ENCODE measurements around the gene AGAP1. TPM values are rescaled to one million over a fixed set of nuclear protein-coding genes. Genes with fewer than 3 reads are reported as not detected.

AGAP1 gene
- total RNA-seq, 3 donors from 2014 or later, result 1.9 to 2.6 (median 2.1) TPM

DNA sequence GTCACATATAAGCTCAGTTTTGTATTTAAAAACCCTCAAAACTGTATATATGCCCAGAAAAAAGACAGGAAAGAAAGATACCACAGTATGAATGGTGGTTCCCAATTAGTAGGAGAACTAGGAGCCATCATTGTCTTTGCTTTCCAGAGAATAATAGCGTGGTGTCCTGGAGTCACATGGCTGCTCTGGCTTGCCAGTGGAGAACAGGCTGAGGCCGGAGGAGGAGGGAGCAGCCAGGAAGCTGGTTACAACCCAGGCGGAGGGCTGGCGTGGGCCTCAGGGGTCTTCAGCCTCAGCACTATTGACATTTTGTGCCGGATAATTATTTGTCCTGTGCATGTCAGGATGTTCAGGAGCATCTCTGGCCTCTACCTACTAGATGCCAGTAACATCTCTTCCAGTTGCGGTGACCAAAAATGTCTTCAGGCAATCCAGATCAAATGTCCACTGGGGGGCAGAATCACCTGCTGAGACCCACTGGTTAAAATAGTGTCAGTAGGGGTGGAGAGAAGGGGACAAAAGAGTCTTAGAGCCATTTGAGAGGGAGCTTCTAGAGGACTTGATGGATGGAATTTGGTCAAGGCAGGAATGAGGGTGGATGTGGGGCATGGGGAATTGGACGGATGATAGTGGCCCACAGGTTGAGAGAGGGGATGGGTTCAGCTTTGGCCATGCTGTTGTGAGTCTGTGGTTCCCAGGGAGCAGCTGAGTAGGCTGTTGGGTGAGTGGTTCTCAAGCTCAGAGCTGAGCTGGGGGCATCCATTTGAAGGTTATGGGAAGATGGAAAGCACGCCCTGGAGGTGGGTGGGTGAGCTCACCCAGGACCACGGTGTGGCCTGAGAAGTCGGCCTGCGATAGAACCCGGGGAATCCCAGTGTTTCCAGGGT is 144.9 kb downstream of the AGAP1 start:
- Mint-ChIP-seq H3K36me3 (ENCODE audit: insufficient read depth) (no peaks in the 10 kb centered on the region), H3K4me3 (no peak overlapping the region), H3K4me1 (ENCODE audit: low read depth) (no peaks in the 10 kb centered on the region), H3K27me3 (ENCODE audit: low read depth) (peaks cover 16% of the 10 kb centered on the region), H3K9me3 (no peaks in the 10 kb centered on the region)
- ATAC-seq (no peak), DNase-seq (no peak)

DNA sequence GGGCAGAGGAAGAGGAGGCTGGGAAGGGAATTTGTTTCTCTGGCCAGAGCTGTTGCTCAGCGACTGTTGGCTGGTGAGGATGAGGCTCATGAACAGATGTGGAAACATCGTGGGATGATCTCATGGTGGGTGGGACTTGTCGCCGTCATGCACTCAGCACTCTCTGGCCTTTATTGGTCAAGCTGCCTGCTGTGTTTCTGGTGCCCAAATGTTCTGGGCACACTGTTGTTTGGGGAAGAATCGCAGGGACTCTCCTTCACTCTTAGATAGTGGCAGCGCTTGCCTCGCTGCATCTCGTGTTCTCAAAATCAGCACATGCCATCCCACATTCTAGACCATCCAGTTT is 145.6 kb downstream of the AGAP1 start:
- Mint-ChIP-seq H3K36me3 (ENCODE audit: insufficient read depth) (no peaks in the 10 kb centered on the region), H3K4me1 (ENCODE audit: low read depth) (no peaks in the 10 kb centered on the region), H3K27me3 (ENCODE audit: low read depth) (peaks cover 19% of the 10 kb centered on the region), H3K9me3 (no peaks in the 10 kb centered on the region), H3K4me3 (no peak overlapping the region)
- ATAC-seq (no peak), DNase-seq (no peak)

DNA sequence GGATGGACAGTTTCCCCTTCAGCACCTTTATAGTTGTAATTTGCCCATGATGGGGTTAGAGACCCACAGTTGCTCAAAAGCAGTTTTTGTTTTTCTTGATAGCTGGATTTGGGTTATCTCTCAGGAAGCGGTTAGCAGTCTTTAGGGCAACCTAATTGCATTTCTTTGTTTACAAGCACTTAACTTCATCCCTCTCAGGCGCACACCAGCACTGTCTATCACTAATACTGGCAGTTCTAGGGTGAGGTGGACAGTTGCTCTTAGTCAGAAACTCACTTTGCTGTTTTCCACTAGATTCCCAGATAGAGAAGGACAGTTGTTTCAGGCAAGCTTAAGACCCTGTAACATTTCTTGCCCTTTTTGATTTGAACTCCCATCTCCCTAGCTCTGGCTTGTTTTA is 146.0 kb downstream of the AGAP1 start:
- H3K27me3 Mint-ChIP-seq (ENCODE audit: low read depth), result peaks cover 22% of the 10 kb centered on the region
- no peak overlapping the region for H3K4me3 Mint-ChIP-seq
- ATAC-seq, result no peak
- no peaks in the 10 kb centered on the region for H3K9me3 Mint-ChIP-seq
- H3K36me3 Mint-ChIP-seq (ENCODE audit: insufficient read depth), result no peaks in the 10 kb centered on the region
- DNase-seq, result no peak
- H3K4me1 Mint-ChIP-seq (ENCODE audit: low read depth), result no peaks in the 10 kb centered on the region

DNA sequence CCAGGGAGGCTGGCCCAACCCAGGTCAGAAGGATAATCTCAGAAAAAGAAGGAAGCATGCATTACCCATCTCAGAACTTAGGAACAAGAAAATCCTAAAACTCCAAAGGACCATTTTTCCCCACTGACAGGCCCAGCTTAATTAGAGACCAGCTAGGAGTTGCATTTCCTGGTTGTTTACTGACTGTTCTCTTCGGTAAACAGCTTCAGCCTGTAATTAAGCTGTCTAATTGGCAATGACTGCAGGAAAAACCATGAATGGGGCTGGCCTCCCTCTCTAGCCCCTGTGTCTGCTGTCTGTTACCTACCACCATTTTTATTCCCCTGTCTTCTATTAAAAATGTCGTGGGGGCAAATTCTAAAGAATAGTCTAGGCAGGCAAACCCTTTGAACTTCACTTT is 146.5 kb downstream of the AGAP1 start:
- H3K27me3 Mint-ChIP-seq (ENCODE audit: low read depth), result peaks cover 18% of the 10 kb centered on the region
- no peak overlapping the region for H3K4me3 Mint-ChIP-seq
- H3K36me3 Mint-ChIP-seq (ENCODE audit: insufficient read depth), result no peaks in the 10 kb centered on the region

DNA sequence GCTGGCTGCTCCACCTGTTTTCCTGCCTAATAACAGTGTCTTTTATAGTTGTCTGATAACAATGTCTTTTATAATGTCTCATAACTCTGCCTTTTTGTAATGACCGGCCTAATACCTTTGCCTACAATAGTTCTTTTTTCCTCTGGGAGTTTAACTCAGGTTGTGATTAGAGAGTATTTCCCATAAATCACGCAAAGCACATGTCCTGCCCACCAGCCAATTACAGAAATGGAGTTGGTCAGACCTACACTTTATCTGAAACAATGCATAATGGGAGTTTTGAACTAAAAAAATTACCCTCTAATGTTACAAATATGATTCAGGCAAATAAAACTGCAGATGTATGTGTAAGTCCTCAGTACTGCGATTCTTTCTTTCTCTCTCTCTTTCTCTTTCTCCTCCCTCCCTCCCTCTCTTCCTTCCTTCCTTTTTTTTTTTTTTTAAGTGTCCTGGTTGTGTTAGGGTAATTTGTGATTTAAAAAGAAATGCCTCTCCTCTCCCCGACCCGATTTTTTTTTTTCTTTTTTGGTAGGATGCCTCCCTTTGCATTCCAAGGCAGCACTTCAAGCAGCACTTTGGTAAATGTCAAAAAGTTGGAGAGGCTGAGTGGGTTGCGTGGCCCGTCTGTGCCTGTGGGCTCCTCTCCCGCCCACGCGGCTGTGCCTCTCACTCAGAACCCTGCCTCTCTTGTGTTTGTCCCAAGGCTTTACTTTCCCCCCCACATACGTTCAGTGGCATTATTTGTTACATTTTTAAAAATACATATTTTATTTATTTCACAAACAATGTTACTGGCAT is 147.3 kb downstream of the AGAP1 start:
- DNase-seq (no peak), ATAC-seq (no peak)
- Mint-ChIP-seq H3K4me3 (no peak overlapping the region), H3K27me3 (ENCODE audit: low read depth) (peaks cover 18% of the 10 kb centered on the region), H3K36me3 (ENCODE audit: insufficient read depth) (no peaks in the 10 kb centered on the region), H3K9me3 (no peaks in the 10 kb centered on the region), H3K4me1 (ENCODE audit: low read depth) (no peaks in the 10 kb centered on the region)

More for the DNA sequence above, 146.5 kb downstream of the AGAP1 start:
- Mint-ChIP-seq H3K9me3 (no peaks in the 10 kb centered on the region), H3K4me1 (ENCODE audit: low read depth) (no peaks in the 10 kb centered on the region)
- no peak for ATAC-seq
- no peak for DNase-seq

DNA sequence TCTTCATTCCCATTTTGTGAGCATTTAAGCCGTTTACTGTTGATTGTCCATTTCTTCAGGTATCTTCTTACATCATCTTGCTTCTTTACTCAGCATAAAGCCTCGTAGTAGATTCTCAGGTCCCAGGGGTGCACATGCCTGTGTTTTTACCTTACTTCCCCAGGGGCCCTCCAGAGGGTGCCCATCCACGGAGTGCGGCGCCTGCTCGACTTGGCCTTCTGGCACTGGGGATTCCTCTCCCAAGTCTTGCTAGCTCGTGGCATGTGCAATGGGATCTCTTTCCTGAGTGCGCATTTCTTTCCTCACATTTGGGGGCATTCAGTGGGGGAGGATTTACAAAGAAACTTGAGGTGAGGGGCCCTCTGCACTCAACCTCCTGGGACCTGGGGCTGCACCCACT is 148.1 kb downstream of the AGAP1 start:
- no peaks in the 10 kb centered on the region for H3K4me1 Mint-ChIP-seq (ENCODE audit: low read depth)
- no peaks in the 10 kb centered on the region for H3K36me3 Mint-ChIP-seq (ENCODE audit: insufficient read depth)
- DNase-seq (no peak), ATAC-seq (no peak)
- peaks cover 18% of the 10 kb centered on the region for H3K27me3 Mint-ChIP-seq (ENCODE audit: low read depth)
- no peak overlapping the region for H3K4me3 Mint-ChIP-seq
- H3K9me3 Mint-ChIP-seq, result no peaks in the 10 kb centered on the region

DNA sequence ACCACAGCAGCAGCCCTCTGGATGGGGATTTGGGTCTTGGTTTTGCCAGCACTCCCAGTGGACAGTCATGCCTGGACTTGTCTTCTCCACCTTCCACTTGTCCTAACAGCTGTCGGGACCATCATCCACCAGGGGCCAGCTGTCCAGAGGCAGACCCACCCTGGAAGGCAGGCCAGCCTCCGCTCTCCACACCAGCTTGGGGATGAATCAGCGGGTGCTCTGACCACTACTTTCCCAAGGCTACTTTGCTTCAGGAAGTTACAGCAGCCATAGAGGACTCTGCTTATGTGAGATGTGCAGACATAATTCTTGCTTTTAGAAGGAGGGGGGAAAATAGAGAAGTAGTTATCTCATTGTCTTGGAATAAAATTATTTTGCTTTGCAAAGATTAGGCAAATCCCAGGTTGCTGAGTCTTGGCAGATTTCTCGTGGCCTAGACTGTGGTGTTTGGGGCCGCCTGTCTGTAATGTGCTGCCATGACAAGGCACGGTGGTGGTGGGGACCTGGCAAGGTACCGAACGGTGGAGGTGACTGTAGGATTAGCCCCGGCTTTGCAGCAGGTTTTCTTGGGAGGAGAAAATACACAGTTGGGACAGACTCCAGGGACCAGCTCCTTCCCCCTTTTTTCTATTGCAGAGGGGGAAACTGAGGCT is 148.7 kb downstream of the AGAP1 start:
- Mint-ChIP-seq H3K4me1 (ENCODE audit: low read depth) (no peaks in the 10 kb centered on the region), H3K36me3 (ENCODE audit: insufficient read depth) (no peaks in the 10 kb centered on the region), H3K27me3 (ENCODE audit: low read depth) (peaks cover 22% of the 10 kb centered on the region), H3K4me3 (no peak overlapping the region), H3K9me3 (no peaks in the 10 kb centered on the region)
- ATAC-seq (no peak), DNase-seq (no peak)

DNA sequence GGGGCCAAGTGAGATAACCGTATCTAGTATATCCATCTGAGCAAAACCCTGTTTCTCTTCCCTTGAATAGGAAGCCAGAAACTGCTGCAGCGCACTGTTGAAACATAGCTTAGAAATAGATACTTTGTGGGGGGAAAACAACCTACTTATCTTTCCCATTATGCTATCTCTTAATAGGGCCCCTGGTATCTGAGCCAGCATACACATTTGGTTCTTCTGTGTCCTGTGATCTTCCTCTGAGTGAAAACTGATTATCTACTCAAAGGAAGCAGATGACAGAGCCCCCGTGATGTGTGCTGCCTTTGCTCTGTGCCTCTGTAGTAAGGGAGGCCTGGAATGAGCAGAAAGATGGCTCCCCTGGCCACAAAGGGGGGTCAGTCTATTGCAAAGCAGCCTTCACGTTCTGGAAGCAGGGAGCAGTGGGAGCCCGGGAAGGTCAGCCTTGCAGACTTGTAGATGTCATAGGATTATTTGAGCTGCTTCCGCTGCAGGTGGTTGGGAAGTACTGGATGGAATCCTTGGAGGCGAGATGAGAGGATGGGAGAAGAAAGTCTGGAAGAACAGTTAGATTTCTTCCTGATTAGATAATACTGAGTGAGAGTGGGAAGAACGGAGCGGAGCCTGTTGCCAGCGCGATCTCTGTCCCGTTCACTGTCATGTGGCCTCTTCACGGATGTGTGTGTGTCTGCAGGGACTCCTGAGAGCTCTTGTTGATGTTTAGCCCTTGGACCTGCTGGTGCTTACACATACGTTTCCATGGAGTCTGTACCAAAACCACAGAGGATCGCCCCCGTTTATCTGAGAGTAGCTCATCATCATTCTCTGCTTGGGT is 150.1 kb downstream of the AGAP1 start:
- H3K4me1 Mint-ChIP-seq (ENCODE audit: low read depth), result no peaks in the 10 kb centered on the region

DNA sequence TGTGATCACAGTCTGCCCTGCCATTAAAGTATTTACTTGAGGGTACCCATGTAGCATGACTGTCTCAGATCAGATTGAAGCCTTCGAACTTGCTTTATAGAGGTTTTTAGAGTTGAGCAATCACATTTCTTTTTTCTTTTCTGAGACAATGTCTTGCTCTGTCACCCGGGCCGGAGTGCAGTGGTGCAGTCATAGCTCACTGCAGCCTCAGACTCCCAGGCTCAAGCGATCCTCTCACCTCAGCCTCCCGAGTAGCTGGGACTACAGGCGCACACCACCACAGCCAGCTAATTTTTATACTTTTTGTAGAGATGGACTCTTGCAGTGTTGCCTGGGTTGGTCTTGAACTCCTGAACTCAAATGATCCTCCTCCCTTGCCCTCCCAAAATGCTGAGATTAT is 153.4 kb downstream of the AGAP1 start:
- DNase-seq, result no peak
- H3K27me3 Mint-ChIP-seq (ENCODE audit: low read depth), result peaks cover 22% of the 10 kb centered on the region
- H3K4me3 Mint-ChIP-seq, result no peak overlapping the region
- no peaks in the 10 kb centered on the region for H3K4me1 Mint-ChIP-seq (ENCODE audit: low read depth)
- H3K36me3 Mint-ChIP-seq (ENCODE audit: insufficient read depth), result no peaks in the 10 kb centered on the region
- H3K9me3 Mint-ChIP-seq, result no peaks in the 10 kb centered on the region
- ATAC-seq, result no peak

More for the DNA sequence above, 150.1 kb downstream of the AGAP1 start:
- Mint-ChIP-seq H3K27me3 (ENCODE audit: low read depth) (peaks cover 24% of the 10 kb centered on the region), H3K9me3 (no peaks in the 10 kb centered on the region), H3K36me3 (ENCODE audit: insufficient read depth) (no peaks in the 10 kb centered on the region), H3K4me3 (no peak overlapping the region)
- no peak for ATAC-seq
- DNase-seq, result no peak

DNA sequence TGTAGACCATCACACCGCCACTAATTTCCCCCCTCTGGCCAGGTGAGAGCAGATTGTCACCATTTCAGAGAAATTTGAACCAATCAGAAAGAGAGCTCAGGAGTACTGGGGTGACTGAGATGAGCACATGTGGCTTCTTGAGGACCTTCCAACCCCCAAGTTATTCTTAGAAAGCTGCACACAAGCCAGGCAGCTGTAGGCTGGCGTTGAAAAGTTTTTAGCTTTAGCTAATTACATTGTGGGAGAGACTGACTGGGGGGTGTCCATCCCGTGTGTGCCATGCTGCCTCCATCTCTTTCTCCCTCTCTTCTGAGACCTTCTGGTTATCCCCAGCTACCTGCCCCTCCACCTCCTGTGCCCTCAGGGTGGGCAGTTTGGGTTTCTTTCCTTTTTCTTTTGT is 154.0 kb downstream of the AGAP1 start:
- Mint-ChIP-seq H3K36me3 (ENCODE audit: insufficient read depth) (no peaks in the 10 kb centered on the region), H3K4me1 (ENCODE audit: low read depth) (no peaks in the 10 kb centered on the region), H3K4me3 (no peak overlapping the region), H3K9me3 (no peaks in the 10 kb centered on the region), H3K27me3 (ENCODE audit: low read depth) (peaks cover 16% of the 10 kb centered on the region)
- no peak for DNase-seq
- ATAC-seq, result no peak

DNA sequence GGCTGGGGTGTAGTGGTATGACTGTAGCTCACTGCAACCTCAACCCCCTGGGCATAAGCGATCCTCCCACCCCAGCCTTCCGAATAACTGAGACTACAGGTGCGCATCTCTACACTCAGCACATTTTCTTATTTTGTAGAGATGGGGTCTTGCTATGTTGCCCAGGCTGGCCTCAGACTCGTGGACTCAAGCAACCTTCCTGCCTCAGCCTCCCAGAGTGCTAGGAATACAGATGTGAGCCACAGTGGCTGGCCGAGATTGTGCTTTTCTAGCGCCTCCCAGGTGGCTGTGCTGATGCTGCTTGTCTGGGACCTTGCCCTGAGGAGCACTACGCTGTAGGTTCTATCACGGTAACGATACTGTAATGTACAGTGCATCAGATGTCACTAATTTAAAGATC is 155.6 kb downstream of the AGAP1 start:
- ATAC-seq, result no peak
- Mint-ChIP-seq H3K4me1 (ENCODE audit: low read depth) (no peaks in the 10 kb centered on the region), H3K36me3 (ENCODE audit: insufficient read depth) (no peaks in the 10 kb centered on the region)

DNA sequence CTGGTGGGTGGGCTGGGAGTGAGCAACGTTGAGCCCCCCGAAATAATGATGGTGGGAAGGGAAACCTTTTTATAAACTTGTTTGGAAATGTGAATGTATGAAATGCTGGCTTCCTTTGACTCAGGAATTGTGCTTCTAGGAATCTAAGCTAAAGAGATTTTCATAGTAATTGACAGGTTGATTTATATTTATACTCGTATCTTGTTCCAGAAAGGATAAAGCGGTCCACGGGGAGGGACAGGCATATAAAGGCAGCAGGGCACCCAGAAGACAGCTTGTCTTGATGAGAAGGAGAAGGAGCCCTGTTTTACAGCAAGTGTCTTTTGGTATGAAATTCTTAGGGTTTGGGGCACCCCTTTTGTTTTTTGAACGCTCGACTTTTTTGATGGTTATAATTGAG is 157.8 kb downstream of the AGAP1 start:
- H3K9me3 Mint-ChIP-seq, result no peaks in the 10 kb centered on the region
- no peak overlapping the region for H3K4me3 Mint-ChIP-seq
- H3K36me3 Mint-ChIP-seq (ENCODE audit: insufficient read depth), result no peaks in the 10 kb centered on the region
- no peaks in the 10 kb centered on the region for H3K4me1 Mint-ChIP-seq (ENCODE audit: low read depth)
- ATAC-seq, result no peak
- no peak for DNase-seq
- peaks cover 8% of the 10 kb centered on the region for H3K27me3 Mint-ChIP-seq (ENCODE audit: low read depth)

More for the DNA sequence above, 155.6 kb downstream of the AGAP1 start:
- no peak overlapping the region for H3K4me3 Mint-ChIP-seq
- H3K9me3 Mint-ChIP-seq, result no peaks in the 10 kb centered on the region
- H3K27me3 Mint-ChIP-seq (ENCODE audit: low read depth), result peaks cover 13% of the 10 kb centered on the region
- DNase-seq, result no peak

DNA sequence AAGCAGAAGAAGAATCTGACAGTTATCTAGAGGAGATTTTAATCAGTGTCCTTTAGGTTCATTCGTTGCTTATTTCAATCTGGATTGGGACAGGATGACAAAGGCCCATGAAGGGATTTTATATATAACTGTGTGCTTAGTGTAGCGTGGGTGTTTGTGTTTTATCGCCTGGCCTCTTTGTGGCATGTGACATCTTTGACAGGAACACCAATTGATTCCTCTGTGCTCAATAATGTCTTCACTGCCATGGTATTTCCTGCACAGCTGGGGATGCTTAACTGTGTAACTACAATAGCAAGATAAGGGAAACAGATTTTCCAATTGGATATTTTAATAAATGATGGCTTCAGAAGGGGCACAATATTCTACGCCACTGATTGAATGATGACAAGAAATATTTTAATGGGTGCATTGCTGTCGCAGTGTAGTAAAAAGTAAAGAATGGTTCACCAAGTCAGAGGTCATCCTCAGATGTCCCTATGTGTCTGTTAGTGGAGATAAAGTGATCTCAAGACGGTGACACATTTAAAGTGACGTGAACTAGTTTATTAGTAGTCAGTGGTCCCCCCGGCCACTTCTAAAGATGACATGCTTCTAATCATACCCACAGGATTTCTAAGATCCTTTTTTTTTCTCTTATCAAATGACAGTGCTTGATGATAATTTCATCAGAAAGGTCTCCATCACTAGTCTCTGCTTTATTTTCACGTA is 160.4 kb downstream of the AGAP1 start:
- DNase-seq, result no peak
- H3K4me1 Mint-ChIP-seq (ENCODE audit: low read depth), result no peaks in the 10 kb centered on the region
- H3K9me3 Mint-ChIP-seq, result no peaks in the 10 kb centered on the region
- H3K27me3 Mint-ChIP-seq (ENCODE audit: low read depth), result peaks cover 15% of the 10 kb centered on the region
- H3K4me3 Mint-ChIP-seq, result no peak overlapping the region
- no peak for ATAC-seq
- no peaks in the 10 kb centered on the region for H3K36me3 Mint-ChIP-seq (ENCODE audit: insufficient read depth)
